Measurements from ENCODE around the gene CAMTA1.

CAMTA1 gene

GRCh38 chr1:7454052-7454815 lies 669.0 kb downstream of the CAMTA1 start:
- DNase-seq (ENCODE audit: low read depth in 3 of 3) = no peak

GRCh38 chr1:7454895-7455784 lies 669.9 kb downstream of the CAMTA1 start:
- DNase-seq (ENCODE audit: low read depth in 3 of 3) = no peak

- no peak for DNase-seq (ENCODE audit: low read depth in 3 of 3)
Measured at GRCh38 chr1:7455796-7456721, 670.8 kb downstream of the CAMTA1 start.

GRCh38 chr1:7456722-7457082 lies 671.4 kb downstream of the CAMTA1 start:
- DNase-seq (ENCODE audit: low read depth in 3 of 3) = no peak

- no peak for DNase-seq (ENCODE audit: low read depth in 3 of 3)
Measured at GRCh38 chr1:7457811-7458210, 672.6 kb downstream of the CAMTA1 start.

GRCh38 chr1:7458946-7459345 lies 673.7 kb downstream of the CAMTA1 start:
- no peak for DNase-seq (ENCODE audit: low read depth in 3 of 3)

- DNase-seq (ENCODE audit: low read depth in 3 of 3) = no peak
Measured at GRCh38 chr1:7459914-7460313, 674.7 kb downstream of the CAMTA1 start.

- no peak for DNase-seq (ENCODE audit: low read depth in 3 of 3)
Measured at GRCh38 chr1:7460807-7461206, 675.6 kb downstream of the CAMTA1 start.

- DNase-seq (ENCODE audit: low read depth in 3 of 3) = no peak
Measured at GRCh38 chr1:7462617-7463016, 677.4 kb downstream of the CAMTA1 start.

GRCh38 chr1:7463526-7463925 lies 678.3 kb downstream of the CAMTA1 start:
- no peak for DNase-seq (ENCODE audit: low read depth in 3 of 3)

- no peak for DNase-seq (ENCODE audit: low read depth in 3 of 3)
Measured at GRCh38 chr1:7464736-7465135, 679.5 kb downstream of the CAMTA1 start.

GRCh38 chr1:7467476-7468175 lies 682.4 kb downstream of the CAMTA1 start:
- DNase-seq (ENCODE audit: low read depth in 3 of 3) = no peak

- no peak for DNase-seq (ENCODE audit: low read depth in 3 of 3)
Measured at GRCh38 chr1:7468248-7468647, 683.0 kb downstream of the CAMTA1 start.

- DNase-seq (ENCODE audit: low read depth in 3 of 3) = no peak
Measured at GRCh38 chr1:7469255-7469938, 684.1 kb downstream of the CAMTA1 start.

GRCh38 chr1:7470904-7471638 lies 685.8 kb downstream of the CAMTA1 start:
- DNase-seq (ENCODE audit: low read depth in 3 of 3) = no peak

GRCh38 chr1:7471836-7472235 lies 686.6 kb downstream of the CAMTA1 start:
- no peak for DNase-seq (ENCODE audit: low read depth in 3 of 3)

- DNase-seq (ENCODE audit: low read depth in 3 of 3) = no peak
Measured at GRCh38 chr1:7473223-7474142, 688.2 kb downstream of the CAMTA1 start.

GRCh38 chr1:7474143-7474490 lies 688.9 kb downstream of the CAMTA1 start:
- DNase-seq (ENCODE audit: low read depth in 3 of 3) = no peak

All from stimulated activated CD4-positive, alpha-beta T cell treated with anti-CD3 and anti-CD28 coated beads, TNF-alpha, amount 100 ng/mL, for 4 hours (primary cell).